Colonic mucosa (tissue), 4 donors: ENCODE results near the gene HIPK3. TPM values are rescaled to one million over a fixed set of nuclear protein-coding genes. Genes with fewer than 3 reads are reported as not detected.

Source experiments
- DNase-seq: peaks from one replicate; pipeline ENCODE4 v3.0.0-alpha.2; 2020
- H3K27ac ChIP-seq: fragments of 200-600 bp; one replicate; pipeline ENCODE4 v1.8.0; 2021
- H3K27me3 ChIP-seq: fragments of 200-600 bp; one replicate; pipeline ENCODE4 v1.8.0; 2021
- H3K36me3 ChIP-seq: fragments of 200-600 bp; one replicate; pipeline ENCODE4 v1.8.0; 2021
- H3K4me1 ChIP-seq: fragments of 200-600 bp; one replicate; pipeline ENCODE4 v1.8.0; 2021; ENCODE audit warnings: mild to moderate bottlenecking
- H3K4me3 ChIP-seq: fragments of 200-600 bp; one replicate; pipeline ENCODE4 v1.8.0; 2021
- H3K9ac ChIP-seq, 2 donors: one replicate each; pipeline ENCODE4 v1.7.0; 2013; ENCODE audit warnings: control low read depth in 2 of 2, low read depth in 2 of 2, low read length in 2 of 2
- H3K9me3 ChIP-seq: fragments of 200-600 bp; one replicate; pipeline ENCODE4 v1.8.0; 2021
- CTCF ChIP-seq: fragments of 200-600 bp; IDR thresholded peaks from one replicate; pipeline ENCODE4 v1.8.0; 2022; ENCODE audit warnings: antibody characterized with exemption, mild to moderate bottlenecking
- intact Hi-C: fragments of 100-400 bp; cut with DNase I; formaldehyde crosslinking; loops from one replicate; pipeline ENCODE4 v1.14.1; 2022
- total RNA-seq, 2 donors: library from RNA; stranded (reverse); fragmentation: NEBNext Ultra II Directional in 1 of 2; extraction: Animal tissue kit (Norgen Biotek cat#: 25700) in 1 of 2; gene quantifications; one replicate each; pipeline ENCODE4 v1.2.1, GENCODE V29; 2021
- donor health status: healthy.
- donor health status: DM: no; HTN: no; CAD: no.
- donor health status: DM: no; HTN: no; CAD: no.

HIPK3 gene
- total RNA-seq, 2 donors from 2014 or later = 48.1 to 96.3 TPM

DNA sequence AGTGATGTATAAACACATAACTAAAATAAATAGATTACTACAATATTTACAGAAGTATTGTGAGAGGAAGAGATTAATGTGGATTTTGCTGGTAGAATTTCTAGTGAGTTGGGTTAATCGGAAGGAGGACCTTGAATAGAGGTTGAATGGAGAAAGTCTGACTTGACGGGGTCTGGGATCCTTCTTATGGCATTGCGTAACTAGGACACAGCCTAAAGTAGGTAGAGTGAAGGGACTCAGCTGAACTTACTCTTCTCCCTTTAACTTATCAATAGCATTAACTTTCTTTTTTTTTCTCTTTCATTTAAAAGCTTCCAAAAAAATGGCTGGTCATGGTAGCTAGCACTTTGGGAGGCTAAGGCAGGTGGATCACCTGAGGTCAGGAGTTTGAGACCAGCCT lies 139.2 kb downstream of the HIPK3 start:
- Histone ChIP-seq H3K36me3 (no peaks in the 10 kb centered on the region), H3K9ac (no peak overlapping the region), H3K27ac (no peak overlapping the region), H3K4me3 (no peak overlapping the region), H3K27me3 (no peaks in the 10 kb centered on the region), H3K9me3 (no peaks in the 10 kb centered on the region), H3K4me1 (no peaks in the 10 kb centered on the region)
- TF ChIP-seq CTCF = no peak
- no peak for DNase-seq
- intact Hi-C loops = no loop called here

GRCh38 chr11:33399421-33399820 lies 142.2 kb downstream of the HIPK3 start:
- no peaks in the 10 kb centered on the region for H3K9me3 ChIP-seq
- no peaks in the 10 kb centered on the region for H3K4me1 ChIP-seq
- H3K36me3 ChIP-seq = no peaks in the 10 kb centered on the region
- intact Hi-C loops = no loop called here
- H3K4me3 ChIP-seq = no peak overlapping the region
- no peak overlapping the region for H3K9ac ChIP-seq
- TF ChIP-seq CTCF = no peak
- no peak overlapping the region for H3K27ac ChIP-seq
- H3K27me3 ChIP-seq = no peaks in the 10 kb centered on the region
- no peak for DNase-seq

DNA sequence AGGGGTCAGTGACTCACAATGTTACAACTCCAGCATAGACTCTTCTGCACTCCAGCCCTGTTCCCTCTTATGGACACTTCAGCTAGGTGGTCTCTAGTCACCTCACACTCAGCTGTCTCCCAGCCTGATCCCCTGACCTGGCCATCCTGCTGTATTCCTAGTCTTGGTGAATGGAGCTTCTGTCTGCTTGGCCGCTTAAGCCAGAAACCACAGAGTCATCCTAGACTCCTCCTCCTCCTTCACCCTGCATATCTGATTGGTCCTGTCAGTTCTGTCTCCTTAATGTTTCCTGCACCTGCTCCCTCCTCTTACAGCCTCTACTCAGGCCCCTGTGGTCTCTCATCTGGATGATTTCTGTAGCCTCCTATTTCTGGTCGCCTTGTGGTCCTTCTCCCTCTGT lies 144.9 kb downstream of the HIPK3 start:
- TF ChIP-seq CTCF = no peak
- Histone ChIP-seq H3K4me1 (no peaks in the 10 kb centered on the region), H3K9me3 (no peaks in the 10 kb centered on the region), H3K4me3 (no peak overlapping the region), H3K36me3 (no peaks in the 10 kb centered on the region), H3K27me3 (no peaks in the 10 kb centered on the region), H3K27ac (no peak overlapping the region), H3K9ac (no peak overlapping the region)
- DNase-seq = no peak
- intact Hi-C loops = no loop called here

DNA sequence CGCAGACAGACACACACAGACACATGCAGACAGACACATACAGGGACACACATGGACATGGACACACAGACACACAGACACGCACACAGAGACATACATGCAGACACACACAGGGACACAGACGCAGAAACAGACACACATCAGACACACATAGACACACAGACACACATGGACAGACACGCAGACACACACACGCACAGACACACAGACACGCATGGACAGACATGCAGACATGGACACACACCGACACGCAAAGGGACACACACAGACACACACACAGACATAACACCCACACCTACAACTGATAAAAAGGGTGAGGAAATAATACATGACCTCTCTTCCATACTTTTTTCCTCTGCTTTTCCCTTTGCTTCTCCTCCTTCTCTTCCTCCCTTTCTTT lies 146.2 kb downstream of the HIPK3 start:
- Histone ChIP-seq H3K36me3 (no peaks in the 10 kb centered on the region), H3K9me3 (no peaks in the 10 kb centered on the region), H3K9ac (no peak overlapping the region), H3K27me3 (no peaks in the 10 kb centered on the region), H3K4me3 (no peak overlapping the region), H3K4me1 (no peaks in the 10 kb centered on the region), H3K27ac (no peak overlapping the region)
- intact Hi-C loops = no loop called here
- no peak for DNase-seq
- TF ChIP-seq CTCF = no peak

- Histone ChIP-seq H3K4me1 (no peaks in the 10 kb centered on the region), H3K36me3 (no peaks in the 10 kb centered on the region), H3K4me3 (no peak overlapping the region), H3K9ac (no peak overlapping the region), H3K9me3 (no peaks in the 10 kb centered on the region), H3K27me3 (no peaks in the 10 kb centered on the region), H3K27ac (no peak overlapping the region)
- TF ChIP-seq CTCF = no peak
- intact Hi-C loops = no loop called here
- DNase-seq = no peak
Observed at GRCh38 chr11:33405834-33406602, 148.8 kb downstream of the HIPK3 start.

Other genes starting within 250 kb of the HIPK3 start
- gene DEPDC7, start 241.5 kb upstream of the HIPK3 start, total RNA-seq = 1 to 10 TPM; 6.1 to 7.5 TPM
- 10 to 100 TPM; 14.5 to 17.9 TPM for gene TCP11L1, start 217.8 kb upstream of the HIPK3 start, total RNA-seq
- gene CSTF3, start 95.9 kb upstream of the HIPK3 start, total RNA-seq = 10 to 100 TPM; 22.9 to 29.9 TPM
- gene KIAA1549L, start 118.7 kb downstream of the HIPK3 start, total RNA-seq = under 1 TPM; 0.72 to 0.89 TPM